Activated CD8-positive, alpha-beta memory T cell treated with anti-CD3 and anti-CD28 coated beads, Interleukin-2, amount 50 U/mL, for 1 hour (primary cell): ENCODE results near the gene DAGLB.
"Not testable (repeated sequence)": the region's sequence is repeated elsewhere in the genome, so short reads cannot be mapped to it uniquely, and the experiment has no call there.

Experiments used
- DNase-seq: peaks from one replicate; pipeline ENCODE4 v3.0.0-alpha.2; 2020; ENCODE audit errors: extremely low read depth

DAGLB gene

GRCh38 chr7:6430271-6430940 lies 17.3 kb downstream of the DAGLB start:
- no peak for DNase-seq

DNA sequence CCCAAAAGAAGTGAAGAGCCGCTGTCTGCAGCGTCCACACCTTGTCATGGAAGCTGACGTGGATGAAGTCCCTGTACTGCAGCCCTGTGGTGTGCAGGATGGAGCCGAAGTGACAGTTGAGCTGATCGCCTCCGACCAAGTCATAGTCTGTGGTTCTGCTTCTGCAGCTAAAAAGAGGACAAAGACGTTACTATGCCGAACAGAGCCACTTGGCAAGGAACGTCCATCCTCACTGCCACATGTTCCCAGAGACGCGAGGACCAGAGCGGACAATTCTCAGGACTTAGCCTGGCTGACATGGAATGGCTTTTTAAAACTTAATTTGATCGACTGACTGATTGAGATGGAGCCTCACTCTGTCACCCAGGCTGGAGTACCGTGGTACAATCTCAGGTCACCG lies 21.8 kb downstream of the DAGLB start:
- DNase-seq = no peak

DNA sequence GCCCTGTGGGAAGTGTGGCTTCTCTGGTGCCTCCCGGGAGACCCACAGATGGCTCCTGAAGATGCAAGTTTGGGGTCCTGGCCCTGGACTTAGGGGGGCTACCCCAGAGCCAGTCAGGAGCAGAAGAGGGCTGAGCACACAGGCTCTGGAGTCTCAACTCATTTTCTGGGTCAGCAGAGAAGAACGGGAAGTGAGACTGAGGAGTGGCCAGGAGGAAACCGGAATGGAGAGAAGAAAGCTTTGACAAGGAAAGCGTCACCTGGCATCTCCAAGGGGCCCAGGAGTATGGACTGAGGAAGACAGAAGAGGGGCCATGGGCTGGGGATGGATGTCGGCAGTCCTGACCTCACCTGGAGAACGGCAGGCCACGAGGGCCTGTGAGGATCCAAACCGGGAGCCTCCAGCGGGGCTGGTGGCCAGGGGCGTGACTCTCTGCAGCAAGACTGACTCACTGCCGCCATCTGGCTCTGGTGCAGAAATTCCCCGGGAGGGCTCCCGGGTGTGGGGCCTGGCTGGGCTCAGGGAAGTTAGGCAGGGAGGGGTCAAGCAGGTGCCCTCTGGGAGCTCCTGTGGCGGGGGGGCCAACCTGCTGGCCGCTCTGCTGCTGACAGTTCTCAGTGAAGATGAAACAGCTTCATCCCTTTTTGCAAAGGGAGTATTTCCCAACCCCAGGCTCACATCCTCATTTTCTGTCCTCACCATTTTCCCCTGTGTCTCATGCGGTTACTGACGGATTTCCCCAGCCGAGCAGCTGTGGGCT lies 23.6 kb downstream of the DAGLB start:
- no peak for DNase-seq

GRCh38 chr7:6422926-6423632 lies 24.7 kb downstream of the DAGLB start:
- no peak for DNase-seq

DNA sequence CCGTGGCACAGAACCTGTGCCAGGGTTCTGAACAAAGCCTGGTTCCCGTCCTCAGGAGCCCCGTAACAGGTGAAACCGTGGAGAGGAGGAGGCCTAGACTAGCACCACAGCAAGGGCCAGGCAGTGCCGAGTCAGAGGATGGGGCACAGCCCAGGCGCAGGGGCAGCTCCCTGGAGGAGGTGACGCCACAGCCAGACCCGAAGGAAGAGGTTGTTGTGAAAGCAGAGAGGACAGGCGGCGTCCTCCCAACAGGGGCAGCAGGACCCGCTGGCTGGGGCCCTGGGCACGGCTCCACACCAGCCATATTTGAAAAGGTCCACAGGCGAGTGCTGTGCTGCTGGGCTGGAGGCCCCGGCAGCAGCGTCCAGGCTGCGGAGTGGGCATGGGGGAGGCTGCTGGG lies 25.7 kb downstream of the DAGLB start:
- DNase-seq = no peak

DNA sequence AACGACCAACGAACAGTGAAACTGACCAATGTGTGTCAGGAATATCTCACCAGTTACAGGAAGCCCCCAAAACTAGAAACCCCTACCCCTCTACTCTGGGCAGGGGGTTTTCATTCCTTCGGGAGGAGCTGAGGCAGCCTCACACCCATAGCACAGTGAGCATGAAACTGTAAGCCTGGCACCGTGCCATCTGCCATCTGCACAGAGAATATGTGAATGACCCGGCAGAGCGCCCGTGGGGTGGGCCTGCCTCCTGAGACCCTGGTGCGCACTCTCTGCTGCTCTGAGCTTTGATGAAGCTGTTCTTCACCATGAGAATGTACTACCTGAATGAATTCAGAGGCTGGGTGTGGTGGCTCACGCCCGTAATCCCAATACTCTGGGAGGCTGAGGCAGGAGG lies 27.1 kb downstream of the DAGLB start:
- no peak for DNase-seq

GRCh38 chr7:6419310-6419773 lies 28.4 kb downstream of the DAGLB start:
- DNase-seq = no peak

GRCh38 chr7:6417408-6417807 lies 30.3 kb downstream of the DAGLB start:
- DNase-seq = no peak

GRCh38 chr7:6416516-6417145 lies 31.1 kb downstream of the DAGLB start:
- DNase-seq = no peak

- DNase-seq = no peak
Measured at GRCh38 chr7:6413637-6414036, 34.1 kb downstream of the DAGLB start.

DNA sequence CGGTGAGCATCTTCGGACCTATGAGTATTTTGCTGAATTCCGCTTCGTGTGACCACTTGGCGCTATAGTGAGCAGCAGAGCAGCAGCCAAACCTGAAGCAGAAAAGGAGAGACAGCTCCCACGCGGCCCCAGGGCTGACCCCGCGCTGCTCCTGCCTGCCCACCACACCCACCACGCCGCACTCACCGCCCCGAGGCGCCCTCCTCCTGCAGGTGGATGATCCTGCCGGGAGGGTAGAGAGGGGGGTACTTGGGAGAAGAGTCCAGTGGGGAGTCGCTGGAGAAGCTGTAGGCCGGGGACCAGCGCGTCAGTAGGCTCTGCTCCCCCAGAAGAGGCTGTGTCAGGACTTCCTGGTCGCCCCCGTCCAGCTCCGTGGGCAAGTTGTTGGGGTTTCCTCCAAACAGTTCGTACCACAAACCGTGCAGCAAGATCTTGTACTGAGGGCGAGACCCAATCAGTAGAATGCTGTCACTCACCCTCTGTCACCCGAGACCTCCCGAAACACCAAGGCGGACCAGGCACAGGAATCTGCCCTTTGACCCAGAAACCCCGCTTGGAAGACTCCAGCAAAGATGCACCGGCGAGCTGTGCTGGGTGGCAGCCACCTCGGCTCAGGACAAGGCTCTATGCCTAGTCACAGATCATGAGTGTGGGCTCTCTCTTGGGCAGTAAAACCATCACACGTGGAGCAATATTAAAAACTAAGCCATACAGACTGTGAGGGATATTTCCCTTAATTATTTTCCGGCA lies 37.6 kb downstream of the DAGLB start:
- DNase-seq = no peak

- no peak for DNase-seq
Measured at GRCh38 chr7:6409091-6409490, 38.7 kb downstream of the DAGLB start.

DNA sequence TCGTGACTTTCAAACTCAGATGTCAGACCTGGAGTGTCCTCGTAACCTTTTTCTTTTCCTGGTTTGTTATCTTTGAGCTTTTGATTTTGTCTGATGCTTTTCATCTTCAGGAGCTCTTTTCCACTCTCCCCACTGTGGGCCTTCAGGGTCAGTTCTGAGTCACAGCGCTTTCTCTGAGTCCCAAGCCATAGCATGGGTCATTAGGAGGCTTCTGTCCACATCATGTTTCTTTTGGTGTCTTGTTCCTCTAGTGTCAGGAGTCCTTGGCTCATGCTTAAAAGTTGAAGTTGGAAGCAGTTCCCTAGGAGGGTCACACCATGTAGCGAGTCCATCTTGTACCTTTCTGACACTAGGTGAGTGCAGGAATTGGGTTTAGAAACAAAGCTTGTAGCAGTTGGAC lies 40.3 kb downstream of the DAGLB start:
- no peak for DNase-seq

GRCh38 chr7:6406121-6406520 lies 41.6 kb downstream of the DAGLB start:
- no peak for DNase-seq

DNA sequence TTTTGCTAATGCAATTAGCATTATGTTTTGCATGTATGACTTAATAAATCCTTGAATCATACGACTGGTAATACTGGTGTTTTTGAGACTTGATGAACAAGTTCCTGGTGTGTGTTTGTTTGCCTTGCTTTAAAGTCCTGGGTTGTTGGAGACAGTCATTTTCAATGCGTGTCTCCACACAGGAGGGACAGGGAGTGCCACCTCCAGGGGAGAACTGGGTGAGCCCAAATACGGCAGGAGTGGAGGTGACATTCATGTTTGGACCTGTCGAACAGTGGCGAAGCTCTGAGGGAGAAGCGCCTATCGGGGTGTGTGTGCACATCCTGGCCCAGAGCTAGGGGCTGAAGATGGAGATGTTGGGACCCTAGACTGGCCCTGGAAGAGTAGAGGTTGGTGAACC lies 43.8 kb downstream of the DAGLB start:
- no peak for DNase-seq

DNA sequence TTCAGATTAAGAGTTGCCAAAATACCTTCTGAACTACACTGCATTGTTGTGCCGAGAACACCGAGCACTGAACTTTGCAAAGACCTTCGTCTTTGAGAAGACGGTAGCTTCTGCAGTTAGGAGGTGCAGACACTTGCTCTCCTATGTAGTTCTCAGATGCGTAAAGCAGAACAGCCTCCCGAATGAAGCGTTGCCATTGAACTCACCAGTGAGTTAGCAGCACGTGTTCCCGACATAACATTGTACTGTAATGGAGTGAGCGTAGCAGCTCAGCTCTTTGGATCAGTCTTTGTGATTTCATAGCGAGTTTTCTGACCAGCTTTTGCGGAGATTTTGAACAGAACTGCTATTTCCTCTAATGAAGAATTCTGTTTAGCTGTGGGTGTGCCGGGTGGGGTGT lies 45.0 kb downstream of the DAGLB start:
- DNase-seq = no peak

GRCh38 chr7:6402041-6402440 lies 45.7 kb downstream of the DAGLB start:
- DNase-seq = no peak

DNA sequence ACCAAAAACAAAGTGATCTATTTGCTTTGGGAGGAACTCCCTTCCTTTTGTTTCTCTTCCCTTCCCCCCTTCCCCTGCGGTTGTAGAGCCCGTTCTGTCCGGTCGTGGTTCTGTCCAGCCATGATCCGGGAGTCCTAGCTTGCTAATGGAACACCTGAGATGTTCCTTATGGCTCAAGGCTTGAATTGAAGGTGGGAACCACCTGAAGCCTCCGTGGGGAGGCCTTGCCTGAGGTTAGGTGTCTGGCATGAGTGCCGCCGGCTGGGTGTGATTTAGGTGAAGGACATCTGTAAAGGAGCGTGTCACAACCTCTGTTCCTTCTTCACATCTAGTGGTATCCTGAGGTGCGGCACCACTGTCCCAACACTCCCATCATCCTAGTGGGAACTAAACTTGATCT lies 46.2 kb downstream of the DAGLB start:
- no peak for DNase-seq

GRCh38 chr7:6400243-6401105 lies 47.3 kb downstream of the DAGLB start:
- DNase-seq = not testable (repeated sequence)

DNA sequence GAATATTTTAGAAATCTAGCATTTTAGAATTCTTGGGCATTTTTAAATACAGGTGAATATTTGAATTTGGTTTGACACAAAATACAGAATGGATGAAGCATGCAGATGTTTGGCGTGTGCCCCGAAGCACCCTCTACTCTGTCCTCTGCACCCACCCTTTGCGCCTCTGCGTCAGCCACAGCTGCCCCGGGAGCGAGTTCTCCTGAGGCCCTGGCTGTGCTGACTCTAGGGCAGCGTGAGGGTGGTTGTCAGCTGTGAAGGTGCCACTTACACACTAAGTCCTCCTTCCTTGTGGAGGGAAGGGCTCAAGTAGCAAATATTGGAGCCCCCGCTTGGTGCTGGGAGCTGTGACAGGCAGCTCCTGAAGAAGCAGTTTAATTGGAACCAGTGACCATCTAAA lies 48.4 kb downstream of the DAGLB start:
- DNase-seq = no peak

DNA sequence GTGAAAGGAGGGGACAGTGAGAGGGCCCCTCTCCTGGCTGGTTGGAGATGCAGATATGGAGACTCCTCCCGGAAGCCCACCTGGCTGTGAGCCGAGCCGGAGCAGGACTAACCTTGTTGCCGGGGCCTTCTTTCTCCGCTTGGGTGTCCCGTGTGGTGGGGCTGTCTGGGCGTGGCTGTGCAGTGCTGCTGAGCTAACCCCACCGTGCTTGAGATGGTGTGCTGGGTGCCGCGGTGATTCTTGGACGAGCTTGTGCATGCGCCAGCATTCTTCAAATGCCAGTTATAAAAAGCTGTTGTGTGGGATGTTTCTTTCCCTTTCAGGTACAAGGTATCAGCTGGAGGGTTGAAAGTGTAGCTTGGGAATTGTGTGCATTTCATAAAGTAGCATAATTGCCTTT lies 48.8 kb downstream of the DAGLB start:
- no peak for DNase-seq
